Spleen (tissue), 11 donors: ENCODE results near the gene TBR1. TPM values are rescaled to one million over a fixed set of nuclear protein-coding genes. Genes with fewer than 3 reads are reported as not detected.

Experiments used
- DNase-seq: peaks from one replicate; pipeline ENCODE4 v3.0.0-alpha.2; 2020
- H3K27ac ChIP-seq, 8 donors: fragments of 200-600 bp; sonication (generic) in 7 of 8; 1 replicate in 4 of 8; 2 replicates in 4 of 8; pipeline versions ENCODE4 v1.5.0 to v1.8.0; 2016 to 2021; ENCODE audit warnings: inconsistent platforms in 4 of 8, mild to moderate bottlenecking in 4 of 8, moderate library complexity in 1 of 8
- H3K27me3 ChIP-seq, 7 donors: fragments of 200-600 bp; sonication (generic) in 6 of 7; replicated peaks in 1 of 7; 1 replicate in 4 of 7; 2 replicates in 3 of 7; pipeline versions ENCODE4 v1.5.0 to v1.8.0; 2016 to 2021; ENCODE audit warnings: inconsistent platforms in 3 of 7, mild to moderate bottlenecking in 1 of 7
- H3K36me3 ChIP-seq, 6 donors: fragments of 200-600 bp; sonication (generic) in 5 of 6; 1 replicate in 4 of 6; 2 replicates in 2 of 6; pipeline versions ENCODE4 v1.5.0 to v1.8.0; 2016 to 2021; ENCODE audit warnings: inconsistent platforms in 2 of 6
- H3K4me1 ChIP-seq, 6 donors: fragments of 200-600 bp; sonication (generic) in 5 of 6; 1 replicate in 3 of 6; 2 replicates in 3 of 6; pipeline versions ENCODE4 v1.5.0 to v1.8.0; 2016 to 2021; ENCODE audit warnings: inconsistent platforms in 3 of 6
- H3K4me3 ChIP-seq, 8 donors: fragments of 200-600 bp; sonication (generic) in 7 of 8; 1 replicate in 4 of 8; 2 replicates in 4 of 8; pipeline versions ENCODE4 v1.5.0 to v1.8.0; 2016 to 2021; ENCODE audit warnings: inconsistent platforms in 4 of 8, mild to moderate bottlenecking in 4 of 8, moderate library complexity in 2 of 8
- H3K9me3 ChIP-seq, 8 donors: fragments of 200-600 bp; sonication (generic) in 7 of 8; 1 replicate in 4 of 8; 2 replicates in 4 of 8; pipeline versions ENCODE4 v1.5.0 to v1.8.0; 2016 to 2021; ENCODE audit warnings: inconsistent platforms in 4 of 8
- POLR2A ChIP-seq, 3 donors: fragments of 450-650 bp; IDR thresholded peaks; one replicate each; pipeline ENCODE4 v1.5.1; 2017; ENCODE audit warnings: antibody characterized with exemption in 3 of 3, mild to moderate bottlenecking in 1 of 3
- POLR2AphosphoS5 ChIP-seq, 3 donors: sonication (generic); formaldehyde crosslinking; IDR thresholded peaks; one replicate each; pipeline ENCODE4 v1.5.1; 2017; ENCODE audit warnings: antibody characterized with exemption in 3 of 3
- WGBS, 5 donors: extraction: QIAGEN DNeasy Blood & Tissue Kit in 3 of 5; methylation state at CpG; one replicate each; pipeline versions ENCODE4 v1.1.5 to v1.1.7; 2013 to 2018; 5-methylcytosine and 5-hydroxymethylcytosine counted together
- intact Hi-C: fragments of 100-400 bp; cut with DNase I; formaldehyde crosslinking; loops from one replicate; pipeline ENCODE4 v1.15.0; 2023; ENCODE audit warnings: low total_unique reads
- polyA plus RNA-seq, 3 donors: library from polyadenylated mRNA; stranded (reverse); fragments of 200-250 nt; gene quantifications; one replicate each; pipeline ENCODE4 v1.2.1, GENCODE V29; 2013
- small RNA-seq, 4 donors: library from RNA; depleted of rRNA; stranded (forward); fragments of <200 nt; gene quantifications; one replicate each; pipeline ENCODE3, GENCODE V24; 2016
- total RNA-seq, 7 donors: library from RNA; depleted of rRNA in 3 of 7; stranded (reverse); fragments of >200 nt in 3 of 7; fragmentation: NEBNext Ultra II Directional in 4 of 7; extraction: Animal tissue kit (Norgen Biotek cat#: 25700) in 4 of 7; gene quantifications; one replicate each; pipeline versions ENCODE4 v1.1.0 to v1.2.1, GENCODE V29; 2016 to 2021
- TF ChIP-seq, protein P1 (sequence below), 11 experiments: fragments of 200-600 bp in 7 of 11; fragments of 450-650 bp in 4 of 11; sonication (generic) in 4 of 11; IDR thresholded peaks in 8 of 11; conservative IDR thresholded peaks in 3 of 11; 1 replicate in 7 of 11; 2 replicates in 4 of 11; pipeline versions ENCODE4 v1.4.0 to v1.8.0; 2016 to 2021; ENCODE audit warnings: antibody characterized with exemption in 11 of 11, inconsistent platforms in 4 of 11, mild to moderate bottlenecking in 1 of 11
- donor health status: healthy with polysubstance abuse.
- donor health status: DM: no; HTN: no; CAD: no; lungs with moderate emphysema.
- donor health status: DM: no; HTN: no; CAD: no.
- donor health status: Bipolar disorder and iron deficiency.
- donor health status: healthy.
- donor health status: DM: no; HTN: no; CAD: no.
- donor health status: DM: yes; HTN: yes; CAD: no.

The TBR1 gene
- total and polyA plus RNA-seq, 10 donors: 0.03 to 0.17 TPM; not detected in 8

DNA sequence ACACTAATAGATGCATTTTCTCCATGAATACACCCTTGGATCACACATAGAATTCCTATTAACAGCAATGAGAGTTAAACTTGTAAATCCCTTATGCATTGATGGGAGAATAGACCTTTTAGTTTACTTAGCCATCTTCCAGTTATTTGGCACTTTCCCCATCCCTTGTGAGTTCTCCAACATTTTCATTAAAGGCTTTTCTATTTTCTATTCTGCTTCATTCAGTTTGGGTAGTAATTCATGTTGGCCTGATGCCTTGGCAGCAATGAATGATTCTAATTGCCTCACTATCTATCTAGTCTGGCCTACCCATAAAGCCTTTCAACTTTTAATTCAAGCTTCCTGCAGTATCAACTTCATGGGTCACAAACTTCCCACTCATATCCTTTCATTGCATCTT, 32.3 kb downstream of the TBR1 start:
- no peak for DNase-seq
- no peak for TF ChIP-seq POLR2AphosphoS5 (IDR thresholded peaks at IDR 0.05)
- TF ChIP-seq POLR2A (IDR thresholded peaks at IDR 0.05): no peak
- TF ChIP-seq, protein P1, sequence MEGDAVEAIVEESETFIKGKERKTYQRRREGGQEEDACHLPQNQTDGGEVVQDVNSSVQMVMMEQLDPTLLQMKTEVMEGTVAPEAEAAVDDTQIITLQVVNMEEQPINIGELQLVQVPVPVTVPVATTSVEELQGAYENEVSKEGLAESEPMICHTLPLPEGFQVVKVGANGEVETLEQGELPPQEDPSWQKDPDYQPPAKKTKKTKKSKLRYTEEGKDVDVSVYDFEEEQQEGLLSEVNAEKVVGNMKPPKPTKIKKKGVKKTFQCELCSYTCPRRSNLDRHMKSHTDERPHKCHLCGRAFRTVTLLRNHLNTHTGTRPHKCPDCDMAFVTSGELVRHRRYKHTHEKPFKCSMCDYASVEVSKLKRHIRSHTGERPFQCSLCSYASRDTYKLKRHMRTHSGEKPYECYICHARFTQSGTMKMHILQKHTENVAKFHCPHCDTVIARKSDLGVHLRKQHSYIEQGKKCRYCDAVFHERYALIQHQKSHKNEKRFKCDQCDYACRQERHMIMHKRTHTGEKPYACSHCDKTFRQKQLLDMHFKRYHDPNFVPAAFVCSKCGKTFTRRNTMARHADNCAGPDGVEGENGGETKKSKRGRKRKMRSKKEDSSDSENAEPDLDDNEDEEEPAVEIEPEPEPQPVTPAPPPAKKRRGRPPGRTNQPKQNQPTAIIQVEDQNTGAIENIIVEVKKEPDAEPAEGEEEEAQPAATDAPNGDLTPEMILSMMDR (IDR thresholded peaks at IDR 0.05 in 8 of 11, conservative IDR thresholded peaks at IDR 0.05 in 3 of 11): no peak
- H3K9me3 ChIP-seq: no peaks in the 10 kb centered on the region

DNA sequence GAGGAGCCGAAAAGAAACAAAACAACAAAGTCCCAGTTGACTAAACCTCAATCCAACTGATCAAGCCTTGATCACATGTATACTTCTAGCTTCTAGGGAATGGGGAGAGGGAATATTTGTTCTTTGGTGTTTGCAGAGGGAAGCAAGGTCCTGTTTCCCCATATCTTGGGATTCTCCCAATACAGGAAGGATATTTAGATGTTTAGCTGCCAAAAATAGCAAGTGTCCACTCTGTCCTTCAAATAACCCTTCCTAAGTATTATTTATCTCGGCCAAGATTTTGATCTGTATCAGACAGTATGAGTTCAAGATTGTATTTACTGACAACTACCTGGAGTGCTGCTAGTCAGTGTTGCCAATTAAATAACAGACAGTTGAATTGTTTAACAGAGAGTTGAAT, 55.5 kb downstream of the TBR1 start:
- Histone ChIP-seq H3K27ac (no peak overlapping the region), H3K4me1 (no peaks in the 10 kb centered on the region), H3K9me3 (peaks cover 0 to 9% (median 2%) of the 10 kb centered on the region in 8 donors), H3K4me3 (no peak overlapping the region), H3K27me3 (peaks cover 0 to 20% (median 0%) of the 10 kb centered on the region in 7 donors), H3K36me3 (no peaks in the 10 kb centered on the region)
- TF ChIP-seq POLR2A (IDR thresholded peaks at IDR 0.05) (no peak), POLR2AphosphoS5 (IDR thresholded peaks at IDR 0.05) (no peak)
- TF ChIP-seq, protein P1 (IDR thresholded peaks at IDR 0.05 in 8 of 11, conservative IDR thresholded peaks at IDR 0.05 in 3 of 11): no peak
- 76 to 92% (median 82%) methylated on average over 2 of the region's 2 CpGs for WGBS, 5 donors
- DNase-seq: no peak
- intact Hi-C loops: no loop called here

More for the DNA sequence above, 32.3 kb downstream of the TBR1 start:
- no peak overlapping the region for H3K4me3 ChIP-seq
- H3K27me3 ChIP-seq: peaks cover 0 to 12% (median 0%) of the 10 kb centered on the region in 7 donors
- no peaks in the 10 kb centered on the region for H3K4me1 ChIP-seq
- intact Hi-C loops: no loop called here
- no peak overlapping the region for H3K27ac ChIP-seq
- no peaks in the 10 kb centered on the region for H3K36me3 ChIP-seq

GRCh38 chr2:161474920-161475319, 58.8 kb downstream of the TBR1 start:
- DNase-seq: no peak
- intact Hi-C loops: no loop called here
- Histone ChIP-seq H3K9me3 (peaks cover 0 to 16% (median 6%) of the 10 kb centered on the region in 8 donors), H3K36me3 (no peaks in the 10 kb centered on the region), H3K4me1 (no peaks in the 10 kb centered on the region), H3K4me3 (no peak overlapping the region), H3K27ac (no peak overlapping the region), H3K27me3 (peaks cover 0 to 22% (median 0%) of the 10 kb centered on the region in 7 donors)
- WGBS, 5 donors: 80 to 93% (median 89%) methylated on average over 2 of the region's 2 CpGs
- no peak for TF ChIP-seq POLR2A (IDR thresholded peaks at IDR 0.05)
- TF ChIP-seq, protein P1 (IDR thresholded peaks at IDR 0.05 in 8 of 11, conservative IDR thresholded peaks at IDR 0.05 in 3 of 11): no peak
- TF ChIP-seq POLR2AphosphoS5 (IDR thresholded peaks at IDR 0.05): no peak

Small RNA genes within 50 kb of the gene (small RNA-seq; reads per million reads assigned to genes)
- 0 reads per million in 4 donors for gene RNA5SP108

Other genes starting within 250 kb of the TBR1 start
- gene PSMD14, start 107.9 kb upstream of the TBR1 start, total RNA-seq: 10 to 100 TPM; 26.7 to 47.7 (median 28.8) TPM
- 10 to 100 TPM; 23.5 to 31.0 (median 30.5) TPM for gene PSMD14, start 107.9 kb upstream of the TBR1 start, polyA plus RNA-seq
- gene SLC4A10, start 208.1 kb downstream of the TBR1 start, total RNA-seq: 1 to 10 TPM in 6 of 7 donors, under 1 TPM in 1; 0.98 to 4.1 (median 1.9) TPM
- gene SLC4A10, start 208.1 kb downstream of the TBR1 start, polyA plus RNA-seq: under 1 TPM; 0.12 to 0.29 (median 0.24) TPM